GM12872 (cell line): ENCODE data around the gene SAMD5.

Source experiments
- TF ChIP-seq, protein P1 (sequence below): IDR thresholded peaks from 3 replicates; pipeline ENCODE4 v1.5.1; 2011; ENCODE audit warnings: low read depth, mild to moderate bottlenecking, low read length, moderate library complexity; ENCODE audit not compliant: insufficient read depth

The SAMD5 gene

DNA sequence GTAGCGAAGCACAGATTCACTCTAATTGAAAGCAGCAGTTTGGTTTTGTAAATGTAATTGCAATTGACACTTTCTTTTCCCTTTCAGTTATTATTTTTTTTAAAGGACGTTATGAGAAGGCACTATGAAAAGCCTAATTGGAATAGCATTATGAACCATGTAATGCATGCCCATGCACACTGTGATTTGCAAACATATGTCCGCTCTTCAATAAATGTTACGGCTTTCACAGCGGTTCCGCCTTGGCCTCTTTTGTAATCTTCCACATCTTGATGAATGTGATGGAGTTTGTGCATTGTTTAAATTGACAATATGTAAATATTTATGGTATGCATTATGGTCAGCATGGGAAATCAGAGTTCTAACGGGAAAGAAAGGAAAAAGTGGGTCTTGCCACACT, 61.3 kb downstream of the SAMD5 start:
- TF ChIP-seq, protein P1, sequence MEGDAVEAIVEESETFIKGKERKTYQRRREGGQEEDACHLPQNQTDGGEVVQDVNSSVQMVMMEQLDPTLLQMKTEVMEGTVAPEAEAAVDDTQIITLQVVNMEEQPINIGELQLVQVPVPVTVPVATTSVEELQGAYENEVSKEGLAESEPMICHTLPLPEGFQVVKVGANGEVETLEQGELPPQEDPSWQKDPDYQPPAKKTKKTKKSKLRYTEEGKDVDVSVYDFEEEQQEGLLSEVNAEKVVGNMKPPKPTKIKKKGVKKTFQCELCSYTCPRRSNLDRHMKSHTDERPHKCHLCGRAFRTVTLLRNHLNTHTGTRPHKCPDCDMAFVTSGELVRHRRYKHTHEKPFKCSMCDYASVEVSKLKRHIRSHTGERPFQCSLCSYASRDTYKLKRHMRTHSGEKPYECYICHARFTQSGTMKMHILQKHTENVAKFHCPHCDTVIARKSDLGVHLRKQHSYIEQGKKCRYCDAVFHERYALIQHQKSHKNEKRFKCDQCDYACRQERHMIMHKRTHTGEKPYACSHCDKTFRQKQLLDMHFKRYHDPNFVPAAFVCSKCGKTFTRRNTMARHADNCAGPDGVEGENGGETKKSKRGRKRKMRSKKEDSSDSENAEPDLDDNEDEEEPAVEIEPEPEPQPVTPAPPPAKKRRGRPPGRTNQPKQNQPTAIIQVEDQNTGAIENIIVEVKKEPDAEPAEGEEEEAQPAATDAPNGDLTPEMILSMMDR = no peak

DNA sequence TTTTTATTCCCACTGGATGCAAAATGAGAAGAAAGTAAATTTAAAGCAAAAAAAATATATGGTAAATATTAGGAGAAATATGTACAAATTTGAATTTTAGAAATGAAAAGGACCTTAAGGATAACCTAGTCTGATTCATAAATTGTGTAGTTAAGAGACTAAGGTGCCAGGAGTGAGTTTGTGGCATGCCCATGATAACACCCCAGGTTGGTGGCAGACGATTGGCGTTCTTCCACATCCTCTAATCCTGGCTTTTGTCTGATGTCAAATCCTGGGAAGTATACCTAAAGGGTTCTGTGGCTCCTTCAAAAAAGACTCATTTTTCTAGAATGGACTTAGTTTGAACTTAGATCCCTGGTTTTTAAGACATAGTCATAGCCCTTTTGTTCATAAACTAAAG, 62.2 kb downstream of the SAMD5 start:
- TF ChIP-seq, protein P1 = no peak

DNA sequence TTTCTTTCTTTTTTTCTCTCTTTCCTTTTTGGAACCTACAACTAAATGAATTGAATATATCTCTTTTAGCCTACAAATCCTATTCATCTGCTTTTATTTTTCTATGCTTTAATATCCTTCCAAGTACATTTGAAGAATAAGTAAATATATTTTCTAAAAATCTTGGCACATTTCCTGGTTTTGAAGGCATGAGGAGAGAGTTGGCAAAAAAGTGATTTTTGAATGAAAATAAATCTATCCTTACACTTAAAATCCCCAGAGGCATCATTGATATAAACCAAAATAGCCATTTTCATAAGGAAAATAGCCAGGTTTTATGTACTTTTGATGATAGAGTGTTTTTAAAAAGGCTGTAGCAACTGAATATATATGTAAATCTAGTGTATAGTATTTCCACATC, 69.0 kb downstream of the SAMD5 start:
- TF ChIP-seq, protein P1 = no peak

- TF ChIP-seq, protein P1 = no peak
These were observed 69.7 kb downstream of the SAMD5 start for GRCh38 chr6:147578159-147578558.

DNA sequence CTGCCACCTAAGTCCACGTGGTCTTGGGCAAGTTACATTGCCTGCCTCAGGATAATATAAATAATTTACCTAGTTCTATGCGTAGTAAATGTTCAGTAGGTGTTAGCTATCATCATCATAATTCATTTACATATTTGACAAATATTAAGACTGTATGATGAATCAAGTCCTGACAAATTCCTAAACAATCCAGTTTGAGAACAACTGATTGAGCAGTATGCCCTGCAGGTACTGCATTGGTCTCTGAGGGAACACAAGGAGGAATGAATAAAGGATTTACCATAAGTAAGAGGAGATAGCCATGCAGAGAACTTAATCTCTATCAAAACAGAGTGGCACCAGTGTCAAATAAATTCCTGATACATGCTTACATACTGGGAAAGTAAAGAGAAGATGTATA, 70.4 kb downstream of the SAMD5 start:
- TF ChIP-seq, protein P1 = no peak

DNA sequence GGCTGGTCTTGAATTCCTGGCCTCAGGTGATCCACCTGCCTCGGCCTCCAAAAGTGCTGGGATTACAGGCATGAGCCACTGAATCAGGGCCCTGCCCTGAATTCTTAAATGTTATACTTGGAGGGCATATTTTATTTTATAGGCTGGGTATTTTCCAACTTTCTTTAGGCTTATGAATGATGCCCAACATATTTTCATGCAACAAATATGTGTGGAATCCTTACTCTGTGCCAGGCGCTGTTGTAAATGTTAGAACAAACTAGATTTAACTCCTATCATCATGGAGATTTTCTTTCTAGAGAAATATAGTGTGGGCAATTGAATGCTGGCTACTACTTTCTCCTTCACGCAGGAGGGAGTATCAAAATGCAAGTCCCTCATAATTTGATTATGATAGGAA, 71.2 kb downstream of the SAMD5 start:
- TF ChIP-seq, protein P1 = no peak

GRCh38 chr6:147582991-147583390, 74.5 kb downstream of the SAMD5 start:
- TF ChIP-seq, protein P1 = no peak

- TF ChIP-seq, protein P1 = no peak
These were observed 76.8 kb downstream of the SAMD5 start for GRCh38 chr6:147585256-147585655.
